Measurements from ENCODE around the gene TOR4A. TPM values are rescaled to one million over a fixed set of nuclear protein-coding genes. Genes with fewer than 3 reads are reported as not detected.

TOR4A gene
- total RNA-seq, 1 experiment from 2014 or later = 28.9 TPM

DNA sequence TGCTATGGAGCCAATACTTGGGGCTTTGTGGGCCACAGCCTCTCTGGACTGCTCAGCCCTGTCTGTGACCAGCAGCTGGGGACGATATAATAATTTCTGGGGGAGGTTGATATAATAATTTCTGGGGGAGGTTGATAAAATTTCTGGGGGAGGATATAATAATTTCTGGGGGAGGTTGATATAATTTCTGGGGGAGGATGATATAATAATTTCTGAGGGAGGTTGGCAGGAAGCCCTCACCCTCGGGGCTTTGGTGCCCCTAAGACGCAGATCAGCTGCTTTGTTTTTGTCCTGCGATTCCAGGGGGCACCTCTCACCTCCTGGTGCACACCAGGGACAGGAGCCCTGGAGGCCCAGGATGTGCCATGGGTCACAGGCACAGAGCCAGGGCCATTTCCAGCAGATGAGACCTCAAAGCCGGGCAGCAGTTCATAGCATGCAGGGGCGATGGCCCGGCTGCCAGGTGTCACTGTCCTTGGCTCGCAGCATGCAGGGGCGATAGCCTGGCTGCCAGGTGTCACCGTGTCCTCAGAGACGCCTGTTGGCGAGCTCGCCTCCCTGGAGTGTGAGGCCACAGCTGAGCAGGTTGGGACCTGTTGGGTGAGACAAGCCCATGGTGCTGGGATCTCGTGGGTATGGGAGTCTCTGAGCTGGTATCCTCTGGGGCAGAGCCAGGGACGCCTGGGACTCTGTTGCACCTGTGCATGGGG is 3.8 kb upstream of the TOR4A start:
- H3K9me2 ChIP-seq (replicated peaks; ENCODE audit: low read length) = no peaks in the 10 kb centered on the region
- ATAC-seq (no peak), DNase-seq (no peak)
- peaks cover 9% of the 10 kb centered on the region for H3K79me2 ChIP-seq (ENCODE audit: low read length)
- CTCF ChIA-PET = interaction anchor here (0.5 kb wide), 1 partner anchor 25 kb away, joined by 6 read pairs; no protein-coding TSS in a partner anchor
- no peaks in the 10 kb centered on the region for H3F3A ChIP-seq (ENCODE audit: low read length, unreplicated experiment)
- no peak overlapping the region for H3K9ac ChIP-seq (ENCODE audit: low read length)
- no peaks in the 10 kb centered on the region for H3K9me3 ChIP-seq (ENCODE audit: low read length)
- BruUV-seq (replicated peaks) = no TSS peak
- H2AFZ ChIP-seq (ENCODE audit: low read length) = no peak overlapping the region
- TF ChIP-seq, protein P1, sequence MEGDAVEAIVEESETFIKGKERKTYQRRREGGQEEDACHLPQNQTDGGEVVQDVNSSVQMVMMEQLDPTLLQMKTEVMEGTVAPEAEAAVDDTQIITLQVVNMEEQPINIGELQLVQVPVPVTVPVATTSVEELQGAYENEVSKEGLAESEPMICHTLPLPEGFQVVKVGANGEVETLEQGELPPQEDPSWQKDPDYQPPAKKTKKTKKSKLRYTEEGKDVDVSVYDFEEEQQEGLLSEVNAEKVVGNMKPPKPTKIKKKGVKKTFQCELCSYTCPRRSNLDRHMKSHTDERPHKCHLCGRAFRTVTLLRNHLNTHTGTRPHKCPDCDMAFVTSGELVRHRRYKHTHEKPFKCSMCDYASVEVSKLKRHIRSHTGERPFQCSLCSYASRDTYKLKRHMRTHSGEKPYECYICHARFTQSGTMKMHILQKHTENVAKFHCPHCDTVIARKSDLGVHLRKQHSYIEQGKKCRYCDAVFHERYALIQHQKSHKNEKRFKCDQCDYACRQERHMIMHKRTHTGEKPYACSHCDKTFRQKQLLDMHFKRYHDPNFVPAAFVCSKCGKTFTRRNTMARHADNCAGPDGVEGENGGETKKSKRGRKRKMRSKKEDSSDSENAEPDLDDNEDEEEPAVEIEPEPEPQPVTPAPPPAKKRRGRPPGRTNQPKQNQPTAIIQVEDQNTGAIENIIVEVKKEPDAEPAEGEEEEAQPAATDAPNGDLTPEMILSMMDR (conservative IDR thresholded peaks at IDR 0.05; ENCODE audit: low read depth, low read length) = no peak
- H3K36me3 ChIP-seq (ENCODE audit: low read depth, low read length) = no peaks in the 10 kb centered on the region
- POLR2A ChIA-PET (ENCODE audit: unreplicated experiment) = no interaction called here
- no peak overlapping the region for H3K27ac ChIP-seq (ENCODE audit: low read length)
- intact Hi-C loops (cut with micrococcal nuclease) = no loop called here
- H3K27me3 ChIP-seq (ENCODE audit: low read length) = no peaks in the 10 kb centered on the region
- no peak overlapping the region for H3K4me3 ChIP-seq (ENCODE audit: low read length)
- no peak overlapping the region for H3K4me2 ChIP-seq (ENCODE audit: low read length)
- peaks cover 17% of the 10 kb centered on the region for H3K4me1 ChIP-seq (ENCODE audit: insufficient read depth, low read length)
- H4K20me1 ChIP-seq (ENCODE audit: low read length) = no peaks in the 10 kb centered on the region

DNA sequence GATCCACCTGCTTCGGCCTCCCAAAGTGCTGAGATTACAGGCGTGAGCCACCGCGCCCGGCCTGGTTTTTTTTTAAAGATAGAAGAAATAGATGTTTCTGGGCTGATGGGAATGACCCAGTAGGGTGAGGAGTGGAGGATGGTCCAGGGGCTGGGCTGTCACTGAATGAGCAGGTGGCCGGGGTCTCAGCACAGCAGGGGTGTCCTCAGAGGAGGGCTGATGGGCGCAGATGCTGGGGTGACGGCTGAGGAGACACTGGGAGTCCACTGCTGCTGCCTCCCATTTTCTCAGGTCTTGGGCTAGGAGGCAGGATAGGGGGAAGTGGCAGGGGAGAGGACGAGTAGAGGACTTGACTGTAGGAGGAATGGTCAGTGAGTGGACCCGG is 2.3 kb upstream of the TOR4A start:
- Histone ChIP-seq H2AFZ (ENCODE audit: low read length) (no peak overlapping the region), H3K4me2 (ENCODE audit: low read length) (no peak overlapping the region), H3K9me3 (ENCODE audit: low read length) (no peaks in the 10 kb centered on the region), H4K20me1 (ENCODE audit: low read length) (no peaks in the 10 kb centered on the region), H3K36me3 (ENCODE audit: low read depth, low read length) (no peaks in the 10 kb centered on the region), H3K27ac (ENCODE audit: low read length) (no peak overlapping the region), H3K27me3 (ENCODE audit: low read length) (no peaks in the 10 kb centered on the region), H3K9ac (ENCODE audit: low read length) (no peak overlapping the region), H3K9me2 (replicated peaks; ENCODE audit: low read length) (no peaks in the 10 kb centered on the region), H3K79me2 (ENCODE audit: low read length) (peaks cover 19% of the 10 kb centered on the region), H3F3A (ENCODE audit: low read length, unreplicated experiment) (no peaks in the 10 kb centered on the region), H3K4me3 (ENCODE audit: low read length) (no peak overlapping the region), H3K4me1 (ENCODE audit: insufficient read depth, low read length) (peaks cover 17% of the 10 kb centered on the region)
- TF ChIP-seq EZH2phosphoT487 (IDR thresholded peaks at IDR 0.05; ENCODE audit: borderline replicate concordance, low read length) = no peak
- TF ChIP-seq, protein P1 (conservative IDR thresholded peaks at IDR 0.05; ENCODE audit: low read depth, low read length) = no peak
- TF ChIP-seq EZH2 (IDR thresholded peaks at IDR 0.05; ENCODE audit: low read length, unreplicated experiment) = no peak
- ChIA-PET CTCF (no interaction called here), POLR2A (ENCODE audit: unreplicated experiment) (no interaction called here)
- ATAC-seq = no peak
- no peak for DNase-seq
- BruUV-seq (replicated peaks) = no TSS peak
- intact Hi-C loops (cut with micrococcal nuclease) = no loop called here

- no peak for ATAC-seq
- H3K79me2 ChIP-seq (ENCODE audit: low read length) = peaks cover 19% of the 10 kb centered on the region
- H3K9me3 ChIP-seq (ENCODE audit: low read length) = no peaks in the 10 kb centered on the region
- BruUV-seq (replicated peaks) = no TSS peak
- no peak for DNase-seq
- ChIA-PET CTCF (no interaction called here), POLR2A (ENCODE audit: unreplicated experiment) (no interaction called here)
- H3F3A ChIP-seq (ENCODE audit: low read length, unreplicated experiment) = no peaks in the 10 kb centered on the region
- intact Hi-C loops (cut with micrococcal nuclease) = no loop called here
- H3K27ac ChIP-seq (ENCODE audit: low read length) = no peak overlapping the region
- no peak overlapping the region for H2AFZ ChIP-seq (ENCODE audit: low read length)
- H4K20me1 ChIP-seq (ENCODE audit: low read length) = no peaks in the 10 kb centered on the region
- H3K27me3 ChIP-seq (ENCODE audit: low read length) = no peaks in the 10 kb centered on the region
- H3K4me3 ChIP-seq (ENCODE audit: low read length) = no peak overlapping the region
- H3K9me2 ChIP-seq (replicated peaks; ENCODE audit: low read length) = no peaks in the 10 kb centered on the region
- no peak overlapping the region for H3K4me2 ChIP-seq (ENCODE audit: low read length)
- H3K36me3 ChIP-seq (ENCODE audit: low read depth, low read length) = no peaks in the 10 kb centered on the region
- peaks cover 17% of the 10 kb centered on the region for H3K4me1 ChIP-seq (ENCODE audit: insufficient read depth, low read length)
- H3K9ac ChIP-seq (ENCODE audit: low read length) = no peak overlapping the region
- TF ChIP-seq EZH2phosphoT487 (IDR thresholded peaks at IDR 0.05; ENCODE audit: borderline replicate concordance, low read length) (no peak), EZH2 (IDR thresholded peaks at IDR 0.05; ENCODE audit: low read length, unreplicated experiment) (no peak)
- TF ChIP-seq, protein P1 (conservative IDR thresholded peaks at IDR 0.05; ENCODE audit: low read depth, low read length) = no peak
Observed at GRCh38 chr9:137275588-137276472, 1.7 kb upstream of the TOR4A start.
